Epithelial cell of proximal tubule (primary cell): ENCODE results near the gene C17orf114.
A peak's percentile ranks its signal among the peaks of the same experiment; 100 is the strongest.

Experiments used
- DNase-seq: peaks from one replicate; pipeline ENCODE4 v3.0.0-alpha.2; 2011; ENCODE audit warnings: low read depth
- H3K4me3 ChIP-seq: 2 replicates; pipeline ENCODE4 v1.5.1; 2011; ENCODE audit warnings: low read depth, mild to moderate bottlenecking, low read length
- TF ChIP-seq, protein P1 (sequence below): conservative IDR thresholded peaks from 2 replicates; pipeline ENCODE4 v1.5.1; 2012; ENCODE audit warnings: low read depth, mild to moderate bottlenecking, low read length

The C17orf114 gene

DNA sequence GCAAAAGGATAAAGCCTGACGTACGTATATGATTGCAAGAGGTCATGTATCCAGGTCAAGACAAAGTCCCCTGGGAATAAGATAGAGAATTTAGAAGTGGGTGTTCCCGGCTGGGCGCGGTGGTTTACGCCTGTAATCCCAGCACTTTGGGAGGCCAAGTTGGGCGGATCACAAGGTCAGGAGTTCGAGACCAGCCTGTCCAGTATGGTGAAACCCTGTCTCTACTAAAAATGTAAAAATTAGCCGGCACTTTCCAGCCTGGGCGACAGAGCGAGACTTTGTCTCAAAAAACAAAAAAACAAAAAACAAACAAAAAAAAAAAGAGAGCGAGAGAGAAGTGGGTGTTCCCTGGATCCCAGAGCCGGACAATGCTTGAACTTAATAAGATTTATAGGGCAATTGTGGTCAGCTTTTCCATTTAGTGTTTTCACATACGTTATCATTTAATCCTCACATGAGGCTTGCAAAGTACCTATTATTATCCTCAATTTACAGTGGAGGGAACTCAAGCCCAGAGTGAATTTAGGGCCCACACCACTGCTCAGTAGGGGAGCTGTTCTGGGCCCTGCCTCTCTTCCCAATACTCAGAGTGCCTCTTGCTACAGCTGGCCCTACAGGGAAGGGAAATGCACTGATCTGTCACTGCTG is 13.8 kb downstream of the C17orf114 start:
- DNase-seq = no peak
- TF ChIP-seq, protein P1, sequence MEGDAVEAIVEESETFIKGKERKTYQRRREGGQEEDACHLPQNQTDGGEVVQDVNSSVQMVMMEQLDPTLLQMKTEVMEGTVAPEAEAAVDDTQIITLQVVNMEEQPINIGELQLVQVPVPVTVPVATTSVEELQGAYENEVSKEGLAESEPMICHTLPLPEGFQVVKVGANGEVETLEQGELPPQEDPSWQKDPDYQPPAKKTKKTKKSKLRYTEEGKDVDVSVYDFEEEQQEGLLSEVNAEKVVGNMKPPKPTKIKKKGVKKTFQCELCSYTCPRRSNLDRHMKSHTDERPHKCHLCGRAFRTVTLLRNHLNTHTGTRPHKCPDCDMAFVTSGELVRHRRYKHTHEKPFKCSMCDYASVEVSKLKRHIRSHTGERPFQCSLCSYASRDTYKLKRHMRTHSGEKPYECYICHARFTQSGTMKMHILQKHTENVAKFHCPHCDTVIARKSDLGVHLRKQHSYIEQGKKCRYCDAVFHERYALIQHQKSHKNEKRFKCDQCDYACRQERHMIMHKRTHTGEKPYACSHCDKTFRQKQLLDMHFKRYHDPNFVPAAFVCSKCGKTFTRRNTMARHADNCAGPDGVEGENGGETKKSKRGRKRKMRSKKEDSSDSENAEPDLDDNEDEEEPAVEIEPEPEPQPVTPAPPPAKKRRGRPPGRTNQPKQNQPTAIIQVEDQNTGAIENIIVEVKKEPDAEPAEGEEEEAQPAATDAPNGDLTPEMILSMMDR = no peak
- peak overlapping the region; percentile 65 for H3K4me3 ChIP-seq

DNA sequence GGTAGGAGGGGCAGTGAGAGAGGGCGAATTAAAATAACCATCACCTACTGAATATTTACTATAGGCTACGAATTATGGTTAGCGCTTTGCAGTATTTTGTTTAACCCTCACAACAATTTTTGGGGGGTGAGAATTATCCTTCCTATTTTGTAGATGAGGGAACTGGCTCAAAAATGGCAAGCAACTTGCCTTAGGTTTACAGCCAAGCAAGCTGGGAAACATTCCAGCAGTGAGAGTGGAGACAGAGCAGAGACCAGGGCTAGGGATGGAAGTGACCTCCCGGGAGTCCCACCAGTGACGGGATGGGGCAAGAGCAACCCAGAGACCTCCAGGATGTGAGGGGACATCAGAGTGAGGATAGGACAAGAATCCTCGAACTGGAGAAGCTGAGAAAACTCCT is 15.6 kb downstream of the C17orf114 start:
- no peak for DNase-seq
- no peak overlapping the region for H3K4me3 ChIP-seq
- TF ChIP-seq, protein P1 = no peak

DNA sequence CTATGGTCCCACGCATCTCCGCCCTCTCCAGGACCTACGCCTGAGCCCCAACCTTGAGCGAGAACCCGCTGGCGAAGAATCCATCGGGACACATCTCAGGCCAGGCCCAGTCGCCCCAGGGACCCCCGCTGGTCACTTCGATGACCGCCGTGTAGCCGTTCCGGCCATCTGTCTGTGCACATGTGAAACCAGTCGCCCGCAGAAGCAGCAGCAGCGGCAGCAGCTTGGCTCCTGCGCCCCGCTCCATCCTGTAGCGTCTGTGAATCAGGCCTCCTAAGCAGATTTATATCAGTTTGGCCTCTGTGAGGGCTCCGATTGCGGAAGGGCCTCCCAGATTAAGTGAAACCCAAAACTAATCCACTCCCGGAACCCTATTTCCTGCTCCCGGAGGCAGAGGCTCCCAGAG is 16.0 kb downstream of the C17orf114 start, which contains the start of gene VMO1:
VMO1 (minus strand) TSS at position 259 of the 406 bp plus-strand sequence; CDS start at position 247, 12 bp downstream.
- TF ChIP-seq, protein P1 = no peak
- H3K4me3 ChIP-seq = no peak within 1 kb of the TSS
- DNase-seq = no peak

DNA sequence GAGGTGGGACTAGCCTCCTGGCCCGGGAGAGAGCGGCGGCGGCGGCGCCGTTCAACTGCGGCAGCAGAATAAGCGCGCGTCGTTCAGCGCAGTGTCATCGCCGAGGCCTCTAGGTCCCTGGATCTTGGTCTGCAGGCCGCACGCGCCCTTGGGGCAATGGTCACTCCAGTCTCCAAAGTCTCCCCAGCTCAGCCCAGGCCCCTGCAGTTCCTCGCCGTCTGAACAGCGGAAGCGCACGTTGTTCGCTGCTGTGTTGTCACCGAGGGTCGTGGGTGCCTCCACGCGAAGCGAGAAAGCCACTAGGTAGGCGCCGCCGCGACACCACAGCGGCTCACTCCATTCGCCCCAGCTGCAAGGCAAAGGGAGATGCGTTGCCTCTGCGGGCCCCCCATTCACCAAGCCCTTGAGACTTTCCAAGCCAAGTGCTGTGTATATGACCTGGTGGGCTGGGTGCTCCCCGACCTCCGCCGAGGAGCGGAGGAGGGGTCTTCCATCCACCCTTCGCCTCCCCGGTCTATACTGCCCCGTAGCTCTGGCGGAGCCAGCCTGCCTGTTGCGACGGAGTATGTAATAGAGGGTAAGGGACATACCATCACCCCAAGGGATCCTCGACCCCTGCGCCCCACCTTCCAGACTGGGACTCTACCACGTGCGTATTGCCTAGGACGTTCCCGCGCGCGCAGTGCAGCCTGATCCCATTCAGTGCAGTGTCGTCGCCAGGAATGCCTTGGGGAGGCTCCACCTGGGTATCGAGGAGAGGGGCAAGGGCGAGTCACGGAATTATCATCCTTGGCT is 16.6 kb downstream of the C17orf114 start:
- no peak overlapping the region for H3K4me3 ChIP-seq
- no peak for DNase-seq
- TF ChIP-seq, protein P1 = no peak

DNA sequence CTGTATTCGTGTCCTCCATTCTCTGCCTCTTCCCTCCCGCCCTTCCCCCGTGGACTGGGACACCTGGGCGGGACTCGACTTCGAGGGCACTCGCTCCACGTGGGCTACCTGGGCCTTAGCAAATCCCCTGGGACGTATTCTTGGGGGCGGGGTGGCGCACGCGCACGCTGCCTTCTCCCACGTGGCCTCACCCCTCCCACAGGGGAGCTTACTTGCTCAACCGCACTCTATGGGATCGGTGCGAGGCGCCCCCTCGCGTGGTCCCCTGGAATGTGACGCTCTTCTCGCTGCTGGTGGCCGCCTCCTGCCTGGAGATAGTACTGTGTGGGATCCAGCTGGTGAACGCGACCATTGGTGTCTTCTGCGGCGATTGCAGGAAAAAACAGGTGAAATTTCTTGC is 19.5 kb downstream of the C17orf114 start:
- TF ChIP-seq, protein P1 = no peak
- no peak for DNase-seq
- H3K4me3 ChIP-seq = no peak overlapping the region

DNA sequence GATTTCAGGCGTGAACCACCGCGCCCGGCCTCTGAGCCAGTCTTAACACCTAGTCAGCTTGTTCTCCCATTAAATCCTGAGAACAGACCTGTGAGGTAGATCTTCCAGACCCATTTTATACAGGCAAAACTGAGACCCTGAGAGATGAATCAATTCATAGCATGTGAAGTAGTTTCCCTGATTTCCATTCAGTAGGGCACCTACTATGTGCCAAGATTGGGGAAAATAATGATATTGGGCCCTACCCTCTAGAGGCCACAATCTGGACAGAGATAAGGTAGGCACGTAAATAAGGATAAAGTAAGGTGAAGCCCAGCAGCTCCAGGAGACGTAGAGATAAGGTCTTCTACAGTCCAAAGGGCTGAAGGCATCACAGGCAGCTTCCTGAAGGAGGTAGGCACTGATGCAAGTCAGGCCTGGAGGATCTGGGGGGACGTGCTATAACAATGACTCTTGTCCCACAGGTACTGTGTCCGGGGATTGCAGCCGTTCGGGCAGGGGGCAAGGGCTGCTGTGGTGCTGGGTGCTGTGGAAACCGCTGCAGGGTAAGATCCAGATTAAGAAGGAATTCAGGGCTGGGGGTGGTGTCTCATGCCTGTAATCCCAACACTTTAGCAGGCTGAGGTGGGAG is 21.7 kb downstream of the C17orf114 start:
- no peak overlapping the region for H3K4me3 ChIP-seq
- TF ChIP-seq, protein P1 = no peak
- DNase-seq = no peak
